HepG2 (cell line): ENCODE data around the gene JPT2. TPM values are rescaled to one million over a fixed set of nuclear protein-coding genes. Genes with fewer than 3 reads are reported as not detected.

Source experiments
- ATAC-seq: fragments of 200-7000 bp; cut with Tn5 transposase; 3 replicates; pipeline ENCODE4 v1.9.1; 2020; ENCODE audit warnings: mild to moderate bottlenecking, moderate library complexity
- BruUV-seq: library from RNA; stranded (reverse); fragments of 400-500 nt; replicated peaks from 2 replicates; lab custom pipeline; 2021; lab: Mats Ljungman, UMichigan
- CTCF ChIA-PET: fragments of 300-600 bp; formaldehyde crosslinking; extraction: SDS; loops from one replicate; lab custom pipeline; 2021; ENCODE audit warnings: low total read pairs, inconsistent platforms, low intra/inter-chr PET ratio; lab: Yijun Ruan, JAX
- POLR2A ChIA-PET: fragments of 350-600 bp; sonication (Branson Sonifier 250); formaldehyde crosslinking; loops from one replicate; lab custom pipeline; 2020; ENCODE audit warnings: antibody characterized with exemption, inconsistent platforms; lab: Yijun Ruan, JAX
- DNase-seq: peaks from one replicate; pipeline ENCODE4 v3.0.0-alpha.2; 2015; ENCODE audit warnings: low spot score
- FAIRE-seq: peaks from 3 replicates; lab custom pipeline; 2011; peaks lifted over from hg19 to GRCh38; lab: Jason Lieb, UNC
- H2AFZ ChIP-seq: one replicate; pipeline ENCODE4 v1.6.1; 2011; ENCODE audit warnings: low read length, inconsistent platforms
- H3K27ac ChIP-seq: fragments of 300-600 bp; 3 replicates; pipeline ENCODE4 v1.8.0; 2011; ENCODE audit warnings: mixed run types, mild to moderate bottlenecking, mixed read lengths, low read length, inconsistent platforms; ENCODE audit not compliant: insufficient read depth; ENCODE audit errors: extremely low read length
- H3K27me3 ChIP-seq, 2 experiments: fragments of 200-600 bp in 1 of 2; 2 replicates in 1 of 2; 3 replicates in 1 of 2; pipeline versions ENCODE4 v1.6.0 to v1.8.0; 2011; ENCODE audit warnings: low read length in 2 of 2, mild to moderate bottlenecking in 2 of 2, moderate library complexity in 2 of 2, inconsistent platforms in 1 of 2; ENCODE audit not compliant: insufficient read depth in 2 of 2, control insufficient read depth in 1 of 2
- H3K36me3 ChIP-seq, 2 experiments: fragments of 200-600 bp in 1 of 2; replicated peaks in 1 of 2; 2 replicates in 1 of 2; 3 replicates in 1 of 2; pipeline versions ENCODE4 v1.5.1 to v1.8.0; 2011; ENCODE audit warnings: low read length in 2 of 2, inconsistent platforms in 1 of 2; ENCODE audit not compliant: insufficient read depth in 2 of 2, control insufficient read depth in 1 of 2
- H3K4me1 ChIP-seq: 2 replicates; pipeline ENCODE4 v1.5.1; 2012; ENCODE audit warnings: low read length, inconsistent platforms; ENCODE audit not compliant: insufficient read depth
- H3K4me2 ChIP-seq: 2 replicates; pipeline ENCODE4 v1.6.0; 2011; ENCODE audit warnings: low read depth, low read length, inconsistent platforms
- H3K4me3 ChIP-seq, 3 experiments: fragments of 200-600 bp in 1 of 3; sonication (generic), shearing (Covaris generic) in 1 of 3; replicated peaks in 1 of 3; 2 replicates each; pipeline ENCODE4 v1.5.1; 2011 to 2016; ENCODE audit warnings: low read length in 3 of 3, inconsistent platforms in 2 of 3, low read depth in 2 of 3, mild to moderate bottlenecking in 2 of 3, control low read depth in 1 of 3, mixed read lengths in 1 of 3; ENCODE audit not compliant: insufficient read depth in 1 of 3
- H3K79me2 ChIP-seq: one replicate; pipeline ENCODE4 v1.6.1; 2011; ENCODE audit warnings: low read length, inconsistent platforms; ENCODE audit not compliant: insufficient read depth
- H3K9ac ChIP-seq: 2 replicates; pipeline ENCODE4 v1.6.0; 2011; ENCODE audit warnings: mild to moderate bottlenecking, low read depth, low read length, inconsistent platforms; ENCODE audit not compliant: insufficient read depth
- H3K9me3 ChIP-seq: 2 replicates; pipeline ENCODE4 v1.5.1; 2012; ENCODE audit warnings: mild to moderate bottlenecking, low read length
- H4K20me1 ChIP-seq: 2 replicates; pipeline ENCODE4 v1.6.0; 2011; ENCODE audit warnings: inconsistent platforms, mild to moderate bottlenecking, low read length, moderate library complexity; ENCODE audit not compliant: insufficient read depth
- ATM ChIP-seq: fragments of 450-650 bp; IDR thresholded peaks from 2 replicates; pipeline ENCODE4 v1.7.1; 2017; ENCODE audit warnings: mild to moderate bottlenecking, borderline replicate concordance
- EEA1 ChIP-seq: sonication (generic); formaldehyde crosslinking; IDR thresholded peaks from 2 replicates; pipeline ENCODE4 v1.5.1; 2020; ENCODE audit warnings: mild to moderate bottlenecking, missing genetic modification reagents, borderline replicate concordance
- JUN ChIP-seq: sonication (generic); formaldehyde crosslinking; IDR thresholded peaks from 2 replicates; pipeline ENCODE4 v1.4.0; 2020; ENCODE audit warnings: mild to moderate bottlenecking, missing genetic modification reagents
- MYNN ChIP-seq: sonication (generic); formaldehyde crosslinking; IDR thresholded peaks from 2 replicates; pipeline ENCODE4 v1.4.0; 2020; ENCODE audit warnings: mild to moderate bottlenecking, low read depth, missing genetic modification reagents
- RNF2 ChIP-seq: fragments of 450-650 bp; conservative IDR thresholded peaks from 2 replicates; pipeline ENCODE4 v1.6.1; 2016; ENCODE audit warnings: low read depth
- SETDB1 ChIP-seq: sonication (generic); formaldehyde crosslinking; IDR thresholded peaks from 2 replicates; pipeline ENCODE4 v1.5.1; 2020; ENCODE audit warnings: missing genetic modification reagents, mild to moderate bottlenecking, borderline replicate concordance
- SMARCC2 ChIP-seq: fragments of 450-650 bp; IDR thresholded peaks from 2 replicates; pipeline ENCODE4 v1.6.1; 2017; ENCODE audit warnings: antibody characterized with exemption, mild to moderate bottlenecking
- SNRNP70 ChIP-seq: fragments of 200-400 bp; formaldehyde crosslinking; IDR thresholded peaks from 2 replicates; pipeline ENCODE4 v1.6.1; 2017; ENCODE audit warnings: mild to moderate bottlenecking, low read depth, low read length, moderate library complexity
- ZBTB42 ChIP-seq: sonication (generic); formaldehyde crosslinking; IDR thresholded peaks from 2 replicates; pipeline ENCODE4 v1.5.0; 2020; ENCODE audit warnings: mild to moderate bottlenecking, missing genetic modification reagents
- ZMAT5 ChIP-seq: sonication (generic); formaldehyde crosslinking; IDR thresholded peaks from 2 replicates; pipeline ENCODE4 v1.5.0; 2020; ENCODE audit warnings: mild to moderate bottlenecking, low read depth, missing genetic modification reagents, borderline replicate concordance
- ZNF235 ChIP-seq: sonication (generic); formaldehyde crosslinking; IDR thresholded peaks from 2 replicates; pipeline ENCODE4 v1.8.1; 2023; ENCODE audit warnings: mild to moderate bottlenecking, missing genetic modification reagents, borderline replicate concordance
- ZNF256 ChIP-seq: sonication (generic); formaldehyde crosslinking; conservative IDR thresholded peaks from 2 replicates; pipeline ENCODE4 v1.4.0; 2020; ENCODE audit warnings: missing genetic modification reagents
- ZNF367 ChIP-seq: sonication (generic); formaldehyde crosslinking; IDR thresholded peaks from 2 replicates; pipeline ENCODE4 v1.4.0; 2020; ENCODE audit warnings: missing genetic modification reagents, borderline replicate concordance
- ZNF720 ChIP-seq: sonication (generic); formaldehyde crosslinking; IDR thresholded peaks from 2 replicates; pipeline ENCODE4 v1.4.0; 2020; ENCODE audit warnings: missing genetic modification reagents
- ZNF878 ChIP-seq: sonication (generic); formaldehyde crosslinking; IDR thresholded peaks from 2 replicates; pipeline ENCODE4 v1.8.1; 2023; ENCODE audit warnings: mild to moderate bottlenecking, missing genetic modification reagents, moderate library complexity
- WGBS: methylation state at CpG from one replicate; pipeline ENCODE4 v1.1.6; 2017; ENCODE audit warnings: low lambda C conversion rate; 5-methylcytosine and 5-hydroxymethylcytosine counted together
- in situ Hi-C: cut with HindIII; loops from 2 replicates; pipeline ENCODE4 v1.10.0; 2017; ENCODE audit warnings: low pct_unique_long_range_greater_than_20kb; ENCODE audit not compliant: extremely low pct_ligation_motif_present
- intact Hi-C: fragments of 100-400 bp; cut with micrococcal nuclease; formaldehyde crosslinking; loops from one replicate; pipeline ENCODE4 v1.10.0; 2022; ENCODE audit not compliant: unreplicated experiment
- polyA plus RNA-seq, 8 experiments: library from polyadenylated mRNA; depleted of rRNA in 3 of 8; stranded (reverse) in 7 of 8; unstranded in 1 of 8; fragments of >200 nt; fragmentation: Illumina TruSeq in 4 of 8; extraction: Trizol in 4 of 8; gene quantifications; 2 replicates each; pipeline versions ENCODE4 v1.2.1 to v1.2.3, GENCODE V29; 2011 to 2016; ENCODE audit warnings: low read depth in 4 of 8, missing spikeins in 1 of 8, mixed read lengths in 1 of 8; ENCODE audit not compliant: insufficient read depth in 1 of 8
- total RNA-seq, 5 experiments: library from RNA; depleted of rRNA; stranded (reverse); fragments of >200 nt; fragmentation: Illumina TruSeq; extraction: Trizol; gene quantifications; 2 replicates each; pipeline ENCODE4 v1.2.3, GENCODE V29; 2016; ENCODE audit warnings: low read depth in 1 of 5
- TF ChIP-seq, protein P1 (sequence below): sonication (generic); formaldehyde crosslinking; IDR thresholded peaks from 2 replicates; pipeline ENCODE4 v1.4.0; 2020; ENCODE audit warnings: missing genetic modification reagents, mild to moderate bottlenecking, borderline replicate concordance
- TF ChIP-seq, protein P2 (sequence below): sonication (generic); formaldehyde crosslinking; IDR thresholded peaks from 2 replicates; pipeline ENCODE4 v1.4.0; 2020; ENCODE audit warnings: missing genetic modification reagents, borderline replicate concordance

The JPT2 gene
- total and polyA plus RNA-seq, 2 of the 13 experiments (the other 11 are each of a cell fraction or from before 2014, with no cell fraction given) = 53.5 to 89.4 TPM

- TF ChIP-seq, protein P1, sequence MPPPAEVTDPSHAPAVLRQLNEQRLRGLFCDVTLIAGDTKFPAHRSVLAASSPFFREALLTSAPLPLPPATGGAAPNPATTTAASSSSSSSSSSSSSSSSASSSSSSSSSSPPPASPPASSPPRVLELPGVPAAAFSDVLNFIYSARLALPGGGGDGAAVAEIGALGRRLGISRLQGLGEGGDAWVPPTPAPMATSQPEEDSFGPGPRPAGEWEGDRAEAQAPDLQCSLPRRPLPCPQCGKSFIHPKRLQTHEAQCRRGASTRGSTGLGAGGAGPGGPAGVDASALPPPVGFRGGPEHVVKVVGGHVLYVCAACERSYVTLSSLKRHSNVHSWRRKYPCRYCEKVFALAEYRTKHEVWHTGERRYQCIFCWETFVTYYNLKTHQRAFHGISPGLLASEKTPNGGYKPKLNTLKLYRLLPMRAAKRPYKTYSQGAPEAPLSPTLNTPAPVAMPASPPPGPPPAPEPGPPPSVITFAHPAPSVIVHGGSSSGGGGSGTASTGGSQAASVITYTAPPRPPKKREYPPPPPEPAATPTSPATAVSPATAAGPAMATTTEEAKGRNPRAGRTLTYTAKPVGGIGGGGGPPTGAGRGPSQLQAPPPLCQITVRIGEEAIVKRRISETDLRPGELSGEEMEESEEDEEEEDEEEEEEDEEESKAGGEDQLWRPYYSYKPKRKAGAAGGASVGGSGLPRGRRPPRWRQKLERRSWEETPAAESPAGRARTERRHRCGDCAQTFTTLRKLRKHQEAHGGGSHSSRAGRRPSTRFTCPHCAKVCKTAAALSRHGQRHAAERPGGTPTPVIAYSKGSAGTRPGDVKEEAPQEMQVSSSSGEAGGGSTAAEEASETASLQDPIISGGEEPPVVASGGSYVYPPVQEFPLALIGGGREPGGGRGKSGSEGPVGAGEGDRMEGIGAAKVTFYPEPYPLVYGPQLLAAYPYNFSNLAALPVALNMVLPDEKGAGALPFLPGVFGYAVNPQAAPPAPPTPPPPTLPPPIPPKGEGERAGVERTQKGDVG (CRISPR knock-in tag) = 0 out of 2 replicates have a peak, but pooled peaks have one; percentile 7
- TF ChIP-seq ZNF878 (CRISPR knock-in tag) (0 out of 2 replicates have a peak, but pooled peaks have one; percentile 44), ZBTB42 (CRISPR knock-in tag) (0 out of 2 replicates have a peak, but pooled peaks have one; percentile 12)
Observed at GRCh38 chr16:1705324-1705687, 27.2 kb downstream of the JPT2 start (continued).

DNA sequence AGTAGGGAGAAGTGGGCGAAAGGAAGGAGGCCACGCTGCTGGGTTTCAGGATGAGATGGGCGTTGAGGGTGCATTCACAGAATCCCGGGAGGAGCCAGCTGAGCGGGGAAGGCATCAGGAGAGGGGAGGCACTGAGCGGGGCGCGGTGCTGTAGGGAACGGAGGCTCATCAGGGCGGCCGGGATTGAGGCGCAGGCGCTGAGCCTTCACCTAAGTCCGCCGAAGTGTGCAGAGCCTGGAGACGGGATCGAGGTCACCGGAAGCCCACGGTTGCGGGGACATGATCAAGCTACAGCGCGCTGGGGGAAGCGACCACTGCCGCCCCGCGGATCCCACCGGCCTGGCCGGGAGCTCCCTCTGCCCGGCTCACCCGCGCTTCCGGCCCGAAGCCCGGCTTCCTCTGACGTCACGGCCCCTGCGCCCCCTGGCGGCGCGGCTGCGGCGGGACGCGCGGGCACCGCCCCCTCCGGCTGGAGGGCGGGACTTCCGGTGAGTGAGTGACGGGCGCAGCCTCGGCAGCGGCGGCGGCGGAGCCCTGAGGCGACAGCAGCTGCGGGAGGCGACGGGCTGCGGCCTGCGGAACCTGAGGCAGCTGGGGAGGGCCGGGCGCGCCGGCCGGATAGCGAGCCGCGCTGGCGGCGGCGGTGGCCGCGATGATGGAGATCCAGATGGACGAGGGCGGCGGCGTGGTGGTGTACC is 27.8 kb downstream of the JPT2 start, which contains the start of gene MAPK8IP3:
Gene MAPK8IP3, plus strand, starts transcription at position 508 of the 698 bp plus-strand sequence. Its CDS starts 145 bp downstream, at position 653.
- intact Hi-C loops (loop anchor here (10.0 kb wide), 1 partner anchor 91 kb away; the partner anchor contains the start of genes CRAMP1 and IFT140), in situ Hi-C loops (no loop called here)
- POLR2A ChIA-PET = interaction anchor here (0.6 to 3.9 kb wide), 13 partner anchors 8 to 449 kb away, joined by 3 to 37 read pairs (median 4); partner anchors contain the start of genes CRAMP1, EME2, IFT140 and JPT2
- peak within 1 kb of the TSS; percentile 85 for H3K27ac ChIP-seq
- H3K4me2 ChIP-seq = peak within 1 kb of the TSS; percentile 96
- CTCF ChIA-PET = no interaction called here
- BruUV-seq = no TSS peak
- WGBS = 1% methylated on average over 24 of the region's 79 CpGs
- H2AFZ ChIP-seq = peak within 1 kb of the TSS; percentile 61
- ATAC-seq (peak; percentile 90), DNase-seq (peak; percentile 74), FAIRE-seq (no peak)
- peaks cover 39% of the 10 kb centered on the region for H3K79me2 ChIP-seq
- peaks cover 3 to 15% of the 10 kb centered on the region in 2 experiments; a peak in 3 of 5 replicates for H3K36me3 ChIP-seq
- no peaks in the 10 kb centered on the region for H3K9me3 ChIP-seq
- H3K27me3 ChIP-seq = no peaks in the 10 kb centered on the region; a peak in 1 of 5 replicates
- peak within 1 kb of the TSS; percentile 84 to 100 (median 99) for H3K4me3 ChIP-seq
- H3K4me1 ChIP-seq = peaks cover 43% of the 10 kb centered on the region
- peak within 1 kb of the TSS; percentile 97 for H3K9ac ChIP-seq
- peaks cover 16% of the 10 kb centered on the region for H4K20me1 ChIP-seq
- TF ChIP-seq SETDB1 (CRISPR knock-in tag) = no peak
- no peak for TF ChIP-seq MYNN (CRISPR knock-in tag)
- TF ChIP-seq ZNF235 (CRISPR knock-in tag) = no peak
- TF ChIP-seq ZNF367 (CRISPR knock-in tag) = no peak
- no peak for TF ChIP-seq ATM
- TF ChIP-seq ZNF256 = peak; percentile 91; the same call in 1 of the 2 replicates
- TF ChIP-seq, protein P2, sequence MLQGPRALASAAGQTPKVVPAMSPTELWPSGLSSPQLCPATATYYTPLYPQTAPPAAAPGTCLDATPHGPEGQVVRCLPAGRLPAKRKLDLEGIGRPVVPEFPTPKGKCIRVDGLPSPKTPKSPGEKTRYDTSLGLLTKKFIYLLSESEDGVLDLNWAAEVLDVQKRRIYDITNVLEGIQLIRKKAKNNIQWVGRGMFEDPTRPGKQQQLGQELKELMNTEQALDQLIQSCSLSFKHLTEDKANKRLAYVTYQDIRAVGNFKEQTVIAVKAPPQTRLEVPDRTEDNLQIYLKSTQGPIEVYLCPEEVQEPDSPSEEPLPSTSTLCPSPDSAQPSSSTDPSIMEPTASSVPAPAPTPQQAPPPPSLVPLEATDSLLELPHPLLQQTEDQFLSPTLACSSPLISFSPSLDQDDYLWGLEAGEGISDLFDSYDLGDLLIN = peak; percentile 66; the same call in 1 of the 2 replicates
- TF ChIP-seq EEA1 = no peak; the same call in 1 of the 2 replicates
- TF ChIP-seq JUN (CRISPR knock-in tag) = peak; percentile 64; the same call in 1 of the 2 replicates
- no peak for TF ChIP-seq ZMAT5 (CRISPR knock-in tag)
- TF ChIP-seq SNRNP70 = no peak
- TF ChIP-seq RNF2 = no peak; the same call in 1 of the 2 replicates
- no peak for TF ChIP-seq SMARCC2
- no peak for TF ChIP-seq ZNF720
